Liver (tissue), 9 donors: Measurements from ENCODE around the gene ERVW-1. TPM values are rescaled to one million over a fixed set of nuclear protein-coding genes. Genes with fewer than 3 reads are reported as not detected.
"Not testable (repeated sequence)": the region's sequence is repeated elsewhere in the genome, so short reads cannot be mapped to it uniquely, and the experiment has no call there.

Experiments
- DNase-seq: peaks from one replicate; pipeline ENCODE4 v3.0.0-alpha.2; 2017; ENCODE audit warnings: low spot score
- H3K27ac ChIP-seq, 2 donors: one replicate each; pipeline ENCODE4 v1.7.0; 2013; ENCODE audit warnings: inconsistent platforms in 2 of 2, low read length in 2 of 2, control low read depth in 1 of 2, low read depth in 1 of 2, mild to moderate bottlenecking in 1 of 2
- H3K27me3 ChIP-seq, 4 donors: one replicate each; pipeline versions ENCODE4 v1.6.1 to v1.7.0; 2013; ENCODE audit warnings: low read length in 3 of 4, inconsistent platforms in 1 of 4, mild to moderate bottlenecking in 1 of 4, moderate library complexity in 1 of 4; ENCODE audit not compliant: control insufficient read depth in 4 of 4, insufficient read depth in 4 of 4
- H3K36me3 ChIP-seq, 4 donors: one replicate each; pipeline versions ENCODE4 v1.6.1 to v1.7.0; 2013; ENCODE audit warnings: low read length in 3 of 4, mild to moderate bottlenecking in 3 of 4, low read depth in 1 of 4, moderate library complexity in 1 of 4; ENCODE audit not compliant: control insufficient read depth in 4 of 4, insufficient read depth in 3 of 4
- H3K4me1 ChIP-seq, 4 donors: one replicate each; pipeline versions ENCODE4 v1.6.1 to v1.7.0; 2013; ENCODE audit warnings: low read length in 3 of 4, mild to moderate bottlenecking in 3 of 4, moderate library complexity in 1 of 4; ENCODE audit not compliant: control insufficient read depth in 4 of 4, insufficient read depth in 4 of 4
- H3K4me3 ChIP-seq, 3 donors: one replicate each; pipeline versions ENCODE4 v1.6.1 to v1.7.0; 2013; ENCODE audit warnings: low read length in 3 of 3, control low read depth in 1 of 3, low read depth in 1 of 3, mild to moderate bottlenecking in 1 of 3
- H3K9ac ChIP-seq, 2 donors: one replicate each; pipeline ENCODE4 v1.7.0; 2013; ENCODE audit warnings: low read length in 2 of 2, mild to moderate bottlenecking in 2 of 2, moderate library complexity in 2 of 2, control low read depth in 1 of 2, low read depth in 1 of 2
- H3K9me3 ChIP-seq, 4 donors: one replicate each; pipeline versions ENCODE4 v1.6.1 to v1.7.0; 2013; ENCODE audit warnings: low read length in 3 of 4; ENCODE audit not compliant: control insufficient read depth in 4 of 4
- SP1 ChIP-seq: IDR thresholded peaks from 2 replicates; pipeline ENCODE4 v1.6.1; 2018; ENCODE audit warnings: antibody characterized with exemption, mild to moderate bottlenecking
- TAF1 ChIP-seq: conservative IDR thresholded peaks from 2 replicates; pipeline ENCODE4 v1.6.1; 2016; ENCODE audit warnings: antibody characterized with exemption, mild to moderate bottlenecking
- WGBS: extraction: QIAGEN DNeasy Blood & Tissue Kit; methylation state at CpG from one replicate; pipeline ENCODE4 v1.1.7; 2013; 5-methylcytosine and 5-hydroxymethylcytosine counted together
- polyA plus RNA-seq, 2 donors: library from polyadenylated mRNA; stranded (reverse) in 1 of 2; unstranded in 1 of 2; fragments of 200-250 nt in 1 of 2; fragments of >200 nt in 1 of 2; fragmentation: Nextera tagmentation in 1 of 2; extraction: Ambion mirVana in 1 of 2; gene quantifications; one replicate each; pipeline versions ENCODE4 v1.2.1 to v1.2.3, GENCODE V29; 2013 to 2015
- total RNA-seq, 2 donors: library from RNA; depleted of rRNA; stranded (reverse); fragments of >200 nt; gene quantifications; one replicate each; pipeline ENCODE4 v1.2.3, GENCODE V29; 2014
- TF ChIP-seq, protein P1 (sequence below): IDR thresholded peaks from 2 replicates; pipeline ENCODE4 v1.6.1; 2016; ENCODE audit warnings: antibody characterized with exemption, mild to moderate bottlenecking
- TF ChIP-seq, protein P2 (sequence below): fragments of 150-350 bp; IDR thresholded peaks from 2 replicates; pipeline ENCODE4 v1.5.1; 2017; ENCODE audit warnings: improper control_type of control experiment, low read depth, low read length; ENCODE audit not compliant: missing input control
- donor health status: healthy.
- donor health status: healthy.
- donor health status: healthy.
- donor health status: healthy.
- donor health status: healthy.

Gene ERVW-1
- total and polyA plus RNA-seq, 4 donors: 0.19 TPM; not detected in 3

DNA sequence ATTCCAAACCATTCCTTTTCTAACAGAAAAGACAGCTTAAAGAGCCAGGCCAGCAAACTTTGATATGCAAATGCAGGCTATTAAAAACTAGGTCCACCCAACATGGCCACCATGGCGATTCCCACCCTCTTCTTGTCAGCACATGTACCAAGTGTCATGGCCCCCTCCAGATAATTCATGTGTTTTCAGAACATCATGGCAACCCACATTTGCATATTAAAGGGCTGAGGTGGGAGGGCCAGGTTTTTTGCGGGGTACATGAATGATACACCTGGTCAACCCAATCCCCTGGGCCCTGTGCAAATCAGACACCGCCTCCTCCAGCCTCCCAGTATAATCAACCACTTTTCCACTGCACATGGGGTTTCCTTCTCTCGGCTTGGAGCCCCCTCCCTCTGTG, 965 bp upstream of the ERVW-1 start (continued):
- TF ChIP-seq, protein P1, sequence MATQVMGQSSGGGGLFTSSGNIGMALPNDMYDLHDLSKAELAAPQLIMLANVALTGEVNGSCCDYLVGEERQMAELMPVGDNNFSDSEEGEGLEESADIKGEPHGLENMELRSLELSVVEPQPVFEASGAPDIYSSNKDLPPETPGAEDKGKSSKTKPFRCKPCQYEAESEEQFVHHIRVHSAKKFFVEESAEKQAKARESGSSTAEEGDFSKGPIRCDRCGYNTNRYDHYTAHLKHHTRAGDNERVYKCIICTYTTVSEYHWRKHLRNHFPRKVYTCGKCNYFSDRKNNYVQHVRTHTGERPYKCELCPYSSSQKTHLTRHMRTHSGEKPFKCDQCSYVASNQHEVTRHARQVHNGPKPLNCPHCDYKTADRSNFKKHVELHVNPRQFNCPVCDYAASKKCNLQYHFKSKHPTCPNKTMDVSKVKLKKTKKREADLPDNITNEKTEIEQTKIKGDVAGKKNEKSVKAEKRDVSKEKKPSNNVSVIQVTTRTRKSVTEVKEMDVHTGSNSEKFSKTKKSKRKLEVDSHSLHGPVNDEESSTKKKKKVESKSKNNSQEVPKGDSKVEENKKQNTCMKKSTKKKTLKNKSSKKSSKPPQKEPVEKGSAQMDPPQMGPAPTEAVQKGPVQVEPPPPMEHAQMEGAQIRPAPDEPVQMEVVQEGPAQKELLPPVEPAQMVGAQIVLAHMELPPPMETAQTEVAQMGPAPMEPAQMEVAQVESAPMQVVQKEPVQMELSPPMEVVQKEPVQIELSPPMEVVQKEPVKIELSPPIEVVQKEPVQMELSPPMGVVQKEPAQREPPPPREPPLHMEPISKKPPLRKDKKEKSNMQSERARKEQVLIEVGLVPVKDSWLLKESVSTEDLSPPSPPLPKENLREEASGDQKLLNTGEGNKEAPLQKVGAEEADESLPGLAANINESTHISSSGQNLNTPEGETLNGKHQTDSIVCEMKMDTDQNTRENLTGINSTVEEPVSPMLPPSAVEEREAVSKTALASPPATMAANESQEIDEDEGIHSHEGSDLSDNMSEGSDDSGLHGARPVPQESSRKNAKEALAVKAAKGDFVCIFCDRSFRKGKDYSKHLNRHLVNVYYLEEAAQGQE: no peak
- TF ChIP-seq, protein P2, sequence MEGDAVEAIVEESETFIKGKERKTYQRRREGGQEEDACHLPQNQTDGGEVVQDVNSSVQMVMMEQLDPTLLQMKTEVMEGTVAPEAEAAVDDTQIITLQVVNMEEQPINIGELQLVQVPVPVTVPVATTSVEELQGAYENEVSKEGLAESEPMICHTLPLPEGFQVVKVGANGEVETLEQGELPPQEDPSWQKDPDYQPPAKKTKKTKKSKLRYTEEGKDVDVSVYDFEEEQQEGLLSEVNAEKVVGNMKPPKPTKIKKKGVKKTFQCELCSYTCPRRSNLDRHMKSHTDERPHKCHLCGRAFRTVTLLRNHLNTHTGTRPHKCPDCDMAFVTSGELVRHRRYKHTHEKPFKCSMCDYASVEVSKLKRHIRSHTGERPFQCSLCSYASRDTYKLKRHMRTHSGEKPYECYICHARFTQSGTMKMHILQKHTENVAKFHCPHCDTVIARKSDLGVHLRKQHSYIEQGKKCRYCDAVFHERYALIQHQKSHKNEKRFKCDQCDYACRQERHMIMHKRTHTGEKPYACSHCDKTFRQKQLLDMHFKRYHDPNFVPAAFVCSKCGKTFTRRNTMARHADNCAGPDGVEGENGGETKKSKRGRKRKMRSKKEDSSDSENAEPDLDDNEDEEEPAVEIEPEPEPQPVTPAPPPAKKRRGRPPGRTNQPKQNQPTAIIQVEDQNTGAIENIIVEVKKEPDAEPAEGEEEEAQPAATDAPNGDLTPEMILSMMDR: no peak
- no peak for TF ChIP-seq TAF1

DNA sequence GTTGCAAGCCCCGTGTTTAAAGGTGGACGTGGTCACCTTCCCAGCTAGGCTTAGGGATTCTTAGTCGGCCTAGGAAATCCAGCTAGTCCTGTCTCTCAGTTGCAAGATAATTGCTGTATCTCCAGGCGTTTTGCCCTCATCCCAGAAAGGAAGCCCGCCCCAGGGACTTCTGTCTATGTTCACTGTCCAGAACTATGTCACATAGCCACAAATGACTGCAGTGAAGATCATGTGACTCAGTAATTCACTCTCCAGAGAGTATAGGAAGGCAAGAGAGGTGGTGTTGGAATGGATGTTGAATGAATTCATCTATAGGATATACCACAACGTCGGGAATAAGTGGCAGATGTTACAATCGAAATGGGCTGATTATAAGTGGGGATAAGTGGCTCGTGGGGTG, 349 bp upstream of the ERVW-1 start:
- Histone ChIP-seq H3K9me3 (no peaks in the 10 kb centered on the region), H3K27ac (no peak overlapping the region), H3K4me3 (no peak overlapping the region), H3K9ac (no peak overlapping the region), H3K27me3 (no peaks in the 10 kb centered on the region), H3K36me3 (peaks cover 0 to 2% (median 0%) of the 10 kb centered on the region in 4 donors), H3K4me1 (no peaks in the 10 kb centered on the region)
- 94% methylated on average over 9 of the region's 9 CpGs for WGBS
- no peak for DNase-seq
- no peak for TF ChIP-seq SP1

DNA sequence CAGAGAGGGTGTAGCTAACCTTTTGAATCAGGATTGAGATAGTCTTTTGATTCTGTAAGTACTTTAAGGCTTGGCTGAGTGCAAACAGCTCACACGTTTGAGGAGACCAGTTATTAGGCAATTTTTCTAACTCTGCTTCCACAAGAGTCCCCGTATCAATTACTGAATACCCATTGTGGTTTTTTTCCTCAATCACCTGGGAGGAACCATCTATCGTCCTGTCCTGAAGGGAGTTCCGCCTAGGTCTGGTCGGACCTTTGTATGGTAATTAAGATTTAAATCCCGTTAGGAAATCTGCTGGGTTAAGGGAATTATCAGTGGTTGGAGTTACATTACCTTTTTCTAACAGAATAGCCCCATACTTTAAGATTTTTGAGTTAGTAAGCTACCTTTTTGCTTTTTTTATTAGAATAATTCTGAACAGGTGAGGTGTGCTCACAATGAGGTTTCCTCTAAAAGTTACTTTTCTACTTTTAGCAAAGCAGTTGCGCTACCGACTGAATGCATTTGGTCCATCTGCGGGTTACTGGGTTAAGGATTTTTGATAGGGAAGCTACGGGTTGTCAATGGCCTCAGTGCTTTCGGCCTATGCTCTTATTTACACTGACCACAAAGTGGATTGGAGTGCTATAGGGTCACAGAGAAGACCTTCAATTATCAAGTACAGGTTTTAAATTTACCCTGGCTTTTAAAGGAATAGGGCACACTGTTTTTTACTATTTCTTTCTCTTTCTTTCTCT, 1.7 kb downstream of the ERVW-1 start:
- not testable (repeated sequence) for H3K9ac ChIP-seq, H3K27ac ChIP-seq, H3K4me3 ChIP-seq, H3K4me1 ChIP-seq, H3K36me3 ChIP-seq, H3K27me3 ChIP-seq, H3K9me3 ChIP-seq, DNase-seq
- WGBS: 94% methylated on average over 11 of the region's 11 CpGs

DNA sequence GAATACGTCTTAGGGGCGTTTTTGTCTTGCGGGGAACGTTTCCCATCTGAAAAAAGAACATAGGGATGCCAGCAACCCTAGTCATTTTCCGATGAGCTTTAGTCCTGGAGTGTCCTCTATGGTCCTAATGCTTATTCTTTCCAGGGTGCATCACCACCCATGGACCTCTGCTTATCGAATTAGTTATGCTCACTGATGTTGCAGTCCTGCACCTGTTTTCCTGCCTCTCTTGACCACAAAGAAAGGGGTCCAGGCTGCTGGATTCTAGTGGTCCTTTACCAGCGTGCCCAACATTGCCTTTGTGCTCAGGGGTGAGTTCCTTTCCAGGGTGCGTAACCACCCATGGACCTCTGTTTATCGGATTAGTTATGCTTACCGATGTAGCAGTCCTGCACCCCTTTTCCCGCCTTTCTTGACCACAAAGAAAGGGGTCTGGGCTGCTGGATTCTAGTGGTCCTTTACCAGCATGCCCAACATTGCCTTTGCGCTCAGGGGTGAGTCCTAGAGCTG, 2.4 kb downstream of the ERVW-1 start:
- not testable (repeated sequence) for DNase-seq, H3K27me3 ChIP-seq, H3K9ac ChIP-seq, H3K4me1 ChIP-seq, H3K4me3 ChIP-seq, H3K36me3 ChIP-seq, H3K27ac ChIP-seq, H3K9me3 ChIP-seq
- 93% methylated on average over 12 of the region's 12 CpGs for WGBS

DNA sequence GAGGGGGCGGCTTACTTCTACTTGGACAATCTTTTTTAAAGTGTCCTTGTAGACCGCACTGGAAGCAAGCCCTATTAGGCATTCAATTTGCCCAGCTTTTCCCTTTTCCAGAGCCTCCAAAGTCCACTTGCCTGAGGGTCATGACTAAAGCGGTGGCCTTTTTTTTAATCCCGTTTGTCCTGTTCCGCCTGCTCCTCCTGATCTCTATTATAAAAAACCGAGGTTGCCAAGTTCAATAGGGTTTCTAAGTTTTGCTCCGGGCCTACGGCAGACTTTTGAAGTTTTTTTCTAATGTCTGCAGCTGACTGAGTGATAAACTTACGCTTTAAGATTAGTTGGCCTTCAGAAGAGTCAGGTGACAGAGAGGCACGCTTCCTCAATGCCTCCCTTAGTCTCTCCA, 3.8 kb downstream of the ERVW-1 start:
- H3K9ac ChIP-seq, H3K27me3 ChIP-seq, H3K4me3 ChIP-seq, H3K9me3 ChIP-seq, H3K36me3 ChIP-seq, H3K27ac ChIP-seq, DNase-seq, H3K4me1 ChIP-seq: not testable (repeated sequence)
- WGBS: 86% methylated on average over 10 of the region's 10 CpGs

DNA sequence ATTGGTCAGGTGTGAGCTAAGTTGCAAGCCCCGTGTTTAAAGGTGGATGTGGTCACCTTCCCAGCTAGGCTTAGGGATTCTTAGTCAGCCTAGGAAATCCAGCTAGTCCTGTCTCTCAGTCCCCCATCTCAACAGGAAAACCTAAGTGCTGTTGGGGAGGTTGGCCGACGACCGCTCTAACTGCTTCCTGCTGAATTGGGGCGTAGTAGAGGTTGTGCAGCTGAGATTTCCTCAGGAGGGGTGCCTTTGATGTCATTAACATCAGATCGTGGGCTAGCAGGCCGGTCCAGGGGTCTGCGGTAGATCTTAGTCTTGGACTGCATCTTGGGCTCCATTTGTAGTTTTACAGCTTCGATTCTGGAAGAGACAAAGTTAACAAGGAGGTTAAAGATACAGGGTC, 9.2 kb downstream of the ERVW-1 start:
- WGBS: 96% methylated on average over 9 of the region's 9 CpGs
- H3K27me3 ChIP-seq, H3K27ac ChIP-seq, H3K9ac ChIP-seq, H3K9me3 ChIP-seq, H3K36me3 ChIP-seq, DNase-seq, H3K4me3 ChIP-seq, H3K4me1 ChIP-seq: not testable (repeated sequence)
